ENCODE results near the gene EMC6.

The EMC6 gene

GRCh38 chr17:3659541-3660111 is 9.0 kb upstream of the EMC6 start:
- DNase-seq (ENCODE audit: extremely low spot score): no peak
- ChIA-PET CTCF (interaction anchor here (1.1 kb wide), 1 partner anchor 12 kb away, joined by 4 read pairs; no protein-coding TSS in a partner anchor), POLR2A (no interaction called here)
- no peak for TF ChIP-seq CTCF (IDR thresholded peaks at IDR 0.05; ENCODE audit: control extremely low read depth, extremely low read depth, low read depth, missing control alignments)

GRCh38 chr17:3660311-3660891 is 8.2 kb upstream of the EMC6 start:
- TF ChIP-seq CTCF (IDR thresholded peaks at IDR 0.05; ENCODE audit: control extremely low read depth, extremely low read depth, low read depth, missing control alignments): no peak
- POLR2A ChIA-PET: no interaction called here
- CTCF ChIA-PET: interaction anchor here (1.1 kb wide), 1 partner anchor 13 kb away, joined by 4 read pairs; no protein-coding TSS in a partner anchor

GRCh38 chr17:3663102-3664011 is 5.3 kb upstream of the EMC6 start:
- DNase-seq (ENCODE audit: extremely low spot score): no peak
- ChIA-PET POLR2A (no interaction called here), CTCF (interaction anchor here (1.0 to 1.4 kb wide), 4 partner anchors 14 to 165 kb away, joined by 3 read pairs; no protein-coding TSS in a partner anchor)
- no peak for TF ChIP-seq CTCF (IDR thresholded peaks at IDR 0.05; ENCODE audit: control extremely low read depth, extremely low read depth, low read depth, missing control alignments)

More at GRCh38 chr17:3660311-3660891, 8.2 kb upstream of the EMC6 start:
- DNase-seq (ENCODE audit: extremely low spot score): no peak

- DNase-seq (ENCODE audit: extremely low spot score): no peak
- CTCF ChIA-PET: no interaction called here
- no peak for TF ChIP-seq CTCF (IDR thresholded peaks at IDR 0.05; ENCODE audit: control extremely low read depth, extremely low read depth, low read depth, missing control alignments)
- POLR2A ChIA-PET: no interaction called here
These were observed 2.8 kb upstream of the EMC6 start for GRCh38 chr17:3665834-3666233.

GRCh38 chr17:3666516-3666915 is 2.1 kb upstream of the EMC6 start:
- ChIA-PET CTCF (interaction anchor here (1.1 kb wide), 2 partner anchors 16 to 28 kb away, joined by 3 to 4 read pairs; no protein-coding TSS in a partner anchor), POLR2A (interaction anchor here (0.6 kb wide), 1 partner anchor 29 kb away, joined by 3 read pairs; no protein-coding TSS in a partner anchor)
- DNase-seq (ENCODE audit: extremely low spot score): no peak
- no peak for TF ChIP-seq CTCF (IDR thresholded peaks at IDR 0.05; ENCODE audit: control extremely low read depth, extremely low read depth, low read depth, missing control alignments)
